PC-3 (cell line): Measurements from ENCODE around the gene GNB3. TPM values are rescaled to one million over a fixed set of nuclear protein-coding genes. Genes with fewer than 3 reads are reported as not detected.

ENCODE experiments used
- ATAC-seq: fragments of 200-7000 bp; cut with Tn5 transposase; 2 replicates; pipeline ENCODE4 v1.9.1; 2020; ENCODE audit warnings: mild to moderate bottlenecking, moderate library complexity
- BruUV-seq: library from RNA; stranded (reverse); fragments of 400-500 nt; replicated peaks from 2 replicates; lab custom pipeline; 2021; lab: Mats Ljungman, UMichigan
- CTCF ChIA-PET: fragments of 300-600 bp; sonication (Branson Sonifier 250); formaldehyde crosslinking; loops from one replicate; lab custom pipeline; 2022; ENCODE audit warnings: antibody characterized with exemption; lab: Charles Lee
- POLR2A ChIA-PET: fragments of 300-600 bp; sonication (Branson Sonifier 250); formaldehyde crosslinking; loops from one replicate; lab custom pipeline; 2022; ENCODE audit warnings: antibody characterized with exemption; ENCODE audit not compliant: unreplicated experiment; lab: Charles Lee
- DNase-seq: peaks from one replicate; pipeline ENCODE4 v3.0.0-alpha.2; 2015
- H2AFZ ChIP-seq: fragments of 300-600 bp; sonication (generic); 2 replicates; pipeline ENCODE4 v1.6.0; 2016; ENCODE audit warnings: antibody characterized with exemption, low read length
- H3F3A ChIP-seq: fragments of 300-600 bp; sonication (generic); one replicate; pipeline ENCODE4 v1.6.0; 2017; ENCODE audit warnings: antibody characterized with exemption, low read length, control low read depth, mild to moderate bottlenecking; ENCODE audit not compliant: unreplicated experiment
- H3K27ac ChIP-seq: fragments of 300-600 bp; sonication (generic); 2 replicates; pipeline ENCODE4 v1.5.1; 2016; ENCODE audit warnings: mild to moderate bottlenecking, low read length
- H3K27me3 ChIP-seq: fragments of 300-600 bp; sonication (generic); 2 replicates; pipeline ENCODE4 v1.6.1; 2016; ENCODE audit warnings: low read length, mixed read lengths
- H3K36me3 ChIP-seq: fragments of 300-600 bp; sonication (generic); 2 replicates; pipeline ENCODE4 v1.6.1; 2016; ENCODE audit warnings: low read depth, mixed run types, low read length, mixed read lengths
- H3K4me1 ChIP-seq: fragments of 300-600 bp; sonication (generic); 2 replicates; pipeline ENCODE4 v1.5.1; 2016; ENCODE audit warnings: low read length; ENCODE audit not compliant: insufficient read depth
- H3K4me2 ChIP-seq: fragments of 300-600 bp; sonication (generic); 2 replicates; pipeline ENCODE4 v1.6.0; 2016; ENCODE audit warnings: low read length
- H3K4me3 ChIP-seq: fragments of 300-600 bp; sonication (generic); 2 replicates; pipeline ENCODE4 v1.5.1; 2016; ENCODE audit warnings: mild to moderate bottlenecking, low read length, mixed read lengths
- H3K79me2 ChIP-seq: fragments of 300-600 bp; sonication (generic); 2 replicates; pipeline ENCODE4 v1.6.1; 2017; ENCODE audit warnings: low read length, mixed read lengths
- H3K9ac ChIP-seq: fragments of 300-600 bp; sonication (generic); 2 replicates; pipeline ENCODE4 v1.6.0; 2016; ENCODE audit warnings: mild to moderate bottlenecking, low read length
- H3K9me2 ChIP-seq: fragments of 300-600 bp; sonication (generic); replicated peaks from 2 replicates; pipeline ENCODE4 v1.6.1; 2016; ENCODE audit warnings: mixed run types, low read length, mixed read lengths
- H3K9me3 ChIP-seq: fragments of 300-600 bp; sonication (generic); 2 replicates; pipeline ENCODE4 v1.6.1; 2016; ENCODE audit warnings: low read length, mixed read lengths
- H4K20me1 ChIP-seq: fragments of 300-600 bp; sonication (generic); 2 replicates; pipeline ENCODE4 v1.6.1; 2016; ENCODE audit warnings: low read length, mixed read lengths
- EZH2 ChIP-seq: fragments of 300-600 bp; sonication (generic); IDR thresholded peaks from one replicate; pipeline ENCODE4 v1.6.1; 2017; ENCODE audit warnings: antibody characterized with exemption, mild to moderate bottlenecking, low read length; ENCODE audit not compliant: unreplicated experiment
- EZH2phosphoT487 ChIP-seq: fragments of 300-600 bp; sonication (generic); IDR thresholded peaks from 2 replicates; pipeline ENCODE4 v1.6.1; 2018; ENCODE audit warnings: mild to moderate bottlenecking, antibody characterized with exemption, low read length, borderline replicate concordance
- intact Hi-C: fragments of 100-400 bp; cut with micrococcal nuclease; formaldehyde crosslinking; loops from 2 replicates; pipeline ENCODE4 v1.9.0; 2023
- total RNA-seq: library from RNA; depleted of rRNA; stranded (reverse); fragments of >200 nt; gene quantifications from 2 replicates; pipeline ENCODE4 v1.2.3, GENCODE V29; 2014
- TF ChIP-seq, protein P1 (sequence below): fragments of 300-600 bp; sonication (generic); conservative IDR thresholded peaks from 2 replicates; pipeline ENCODE4 v1.5.1; 2017; ENCODE audit warnings: antibody characterized with exemption, low read depth, mild to moderate bottlenecking, low read length

The GNB3 gene
- total RNA-seq, 1 experiment from 2014 or later: not detected

GRCh38 chr12:6830999-6831398 lies 9.7 kb upstream of the GNB3 start:
- Histone ChIP-seq H3K9ac (no peak overlapping the region), H3K36me3 (no peaks in the 10 kb centered on the region), H3K27ac (no peak overlapping the region), H3K27me3 (no peaks in the 10 kb centered on the region), H3K4me1 (peaks cover 5% of the 10 kb centered on the region; the same call in 1 of the 2 replicates), H3K9me2 (no peaks in the 10 kb centered on the region), H3K4me2 (no peak overlapping the region), H3K4me3 (no peak overlapping the region), H3K9me3 (no peaks in the 10 kb centered on the region), H3K79me2 (no peaks in the 10 kb centered on the region), H2AFZ (no peak overlapping the region), H3F3A (no peaks in the 10 kb centered on the region), H4K20me1 (no peaks in the 10 kb centered on the region)
- CTCF ChIA-PET: no interaction called here
- TF ChIP-seq EZH2 (no peak), EZH2phosphoT487 (no peak)
- TF ChIP-seq, protein P1, sequence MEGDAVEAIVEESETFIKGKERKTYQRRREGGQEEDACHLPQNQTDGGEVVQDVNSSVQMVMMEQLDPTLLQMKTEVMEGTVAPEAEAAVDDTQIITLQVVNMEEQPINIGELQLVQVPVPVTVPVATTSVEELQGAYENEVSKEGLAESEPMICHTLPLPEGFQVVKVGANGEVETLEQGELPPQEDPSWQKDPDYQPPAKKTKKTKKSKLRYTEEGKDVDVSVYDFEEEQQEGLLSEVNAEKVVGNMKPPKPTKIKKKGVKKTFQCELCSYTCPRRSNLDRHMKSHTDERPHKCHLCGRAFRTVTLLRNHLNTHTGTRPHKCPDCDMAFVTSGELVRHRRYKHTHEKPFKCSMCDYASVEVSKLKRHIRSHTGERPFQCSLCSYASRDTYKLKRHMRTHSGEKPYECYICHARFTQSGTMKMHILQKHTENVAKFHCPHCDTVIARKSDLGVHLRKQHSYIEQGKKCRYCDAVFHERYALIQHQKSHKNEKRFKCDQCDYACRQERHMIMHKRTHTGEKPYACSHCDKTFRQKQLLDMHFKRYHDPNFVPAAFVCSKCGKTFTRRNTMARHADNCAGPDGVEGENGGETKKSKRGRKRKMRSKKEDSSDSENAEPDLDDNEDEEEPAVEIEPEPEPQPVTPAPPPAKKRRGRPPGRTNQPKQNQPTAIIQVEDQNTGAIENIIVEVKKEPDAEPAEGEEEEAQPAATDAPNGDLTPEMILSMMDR: no peak
- no TSS peak for BruUV-seq
- POLR2A ChIA-PET: no interaction called here
- intact Hi-C loops: no loop called here
- ATAC-seq (no peak), DNase-seq (no peak)

DNA sequence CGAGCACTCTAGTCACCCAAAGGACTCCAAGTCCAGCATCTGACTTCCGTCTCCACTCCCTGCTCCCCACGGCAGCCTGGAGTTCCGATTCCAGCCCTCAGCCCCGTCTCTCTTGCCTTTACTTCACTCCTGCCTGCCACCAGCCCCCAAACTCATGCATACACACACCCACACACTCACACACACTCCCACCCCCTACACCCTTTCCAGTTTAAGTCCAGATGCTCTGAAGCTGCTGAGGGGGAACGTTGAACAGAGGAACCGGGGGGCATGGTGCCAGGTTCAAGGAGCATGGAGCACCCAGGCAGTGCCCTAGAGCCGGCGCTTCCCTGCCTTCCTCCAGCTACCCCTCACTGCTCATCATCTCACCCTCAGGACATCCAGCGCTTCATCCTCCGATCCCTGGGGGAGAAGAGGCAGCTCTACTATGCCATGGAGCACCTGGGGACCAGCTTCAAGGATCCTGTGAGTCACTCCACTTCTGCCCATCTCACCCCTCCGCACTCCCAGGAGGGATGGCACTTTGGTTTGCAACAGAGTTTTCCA lies 9.2 kb upstream of the GNB3 start:
- Histone ChIP-seq H4K20me1 (no peaks in the 10 kb centered on the region), H3K36me3 (no peaks in the 10 kb centered on the region), H3F3A (no peaks in the 10 kb centered on the region), H3K9me3 (no peaks in the 10 kb centered on the region), H3K79me2 (no peaks in the 10 kb centered on the region), H3K27me3 (no peaks in the 10 kb centered on the region), H3K4me3 (no peak overlapping the region), H3K27ac (no peak overlapping the region), H3K4me1 (peaks cover 5% of the 10 kb centered on the region; the same call in 1 of the 2 replicates), H3K9me2 (no peaks in the 10 kb centered on the region), H2AFZ (no peak overlapping the region), H3K9ac (no peak overlapping the region), H3K4me2 (no peak overlapping the region)
- intact Hi-C loops: no loop called here
- no TSS peak for BruUV-seq
- TF ChIP-seq EZH2phosphoT487: no peak
- TF ChIP-seq, protein P1: no peak
- TF ChIP-seq EZH2: no peak
- CTCF ChIA-PET: no interaction called here
- POLR2A ChIA-PET: no interaction called here
- DNase-seq (no peak), ATAC-seq (no peak)

GRCh38 chr12:6832125-6832524 lies 8.6 kb upstream of the GNB3 start:
- ChIA-PET CTCF (no interaction called here), POLR2A (interaction anchor here (0.5 kb wide), 1 partner anchor 65 kb away, joined by 4 read pairs; no protein-coding TSS in a partner anchor)
- no peaks in the 10 kb centered on the region for H3F3A ChIP-seq
- DNase-seq (no peak), ATAC-seq (no peak)
- TF ChIP-seq EZH2phosphoT487 (no peak), EZH2 (no peak)
- TF ChIP-seq, protein P1: no peak
- H3K4me3 ChIP-seq: no peak overlapping the region
- BruUV-seq: no TSS peak
- no peaks in the 10 kb centered on the region for H3K9me3 ChIP-seq
- H3K27me3 ChIP-seq: no peaks in the 10 kb centered on the region
- no peak overlapping the region for H3K9ac ChIP-seq
- H2AFZ ChIP-seq: no peak overlapping the region
- no peak overlapping the region for H3K4me2 ChIP-seq
- peaks cover 5% of the 10 kb centered on the region; the same call in 1 of the 2 replicates for H3K4me1 ChIP-seq
- H3K79me2 ChIP-seq: no peaks in the 10 kb centered on the region
- no peak overlapping the region for H3K27ac ChIP-seq
- no peaks in the 10 kb centered on the region for H3K36me3 ChIP-seq
- H3K9me2 ChIP-seq: no peaks in the 10 kb centered on the region
- no peaks in the 10 kb centered on the region for H4K20me1 ChIP-seq
- intact Hi-C loops: no loop called here
